Activated gamma-delta T cell (primary cell): Measurements from ENCODE around the gene TMBIM1.
"Not testable (repeated sequence)": the region's sequence is repeated elsewhere in the genome, so short reads cannot be mapped to it uniquely, and the experiment has no call there.

ENCODE experiments used
- DNase-seq: peaks from one replicate; lab custom pipeline; 2025; lab: John Stamatoyannopoulos, UW

The TMBIM1 gene

GRCh38 chr2:218318241-218318640 is 25.9 kb upstream of the TMBIM1 start:
- no peak for DNase-seq

GRCh38 chr2:218317835-218318234 is 25.5 kb upstream of the TMBIM1 start:
- no peak for DNase-seq

- no peak for DNase-seq
Observed at GRCh38 chr2:218317303-218317630, 25.0 kb upstream of the TMBIM1 start.

- no peak for DNase-seq
Observed at GRCh38 chr2:218315397-218315796, 23.1 kb upstream of the TMBIM1 start.

GRCh38 chr2:218314764-218315163 is 22.5 kb upstream of the TMBIM1 start:
- not testable (repeated sequence) for DNase-seq

GRCh38 chr2:218313356-218313755 is 21.1 kb upstream of the TMBIM1 start:
- DNase-seq, result no peak

- no peak for DNase-seq
Observed at GRCh38 chr2:218312267-218312756, 20.0 kb upstream of the TMBIM1 start.

GRCh38 chr2:218311541-218312266 is 19.4 kb upstream of the TMBIM1 start:
- DNase-seq, result not testable (repeated sequence)

- DNase-seq, result no peak
Observed at GRCh38 chr2:218310853-218311540, 18.7 kb upstream of the TMBIM1 start.

- DNase-seq, result no peak
Observed at GRCh38 chr2:218307415-218308090, 15.2 kb upstream of the TMBIM1 start.

GRCh38 chr2:218306184-218306920 is 14.0 kb upstream of the TMBIM1 start:
- no peak for DNase-seq

GRCh38 chr2:218305383-218305782 is 13.1 kb upstream of the TMBIM1 start:
- DNase-seq, result no peak

- no peak for DNase-seq
Observed at GRCh38 chr2:218301176-218301819, 9.0 kb upstream of the TMBIM1 start.

GRCh38 chr2:218300141-218300540 is 7.8 kb upstream of the TMBIM1 start:
- DNase-seq, result no peak

GRCh38 chr2:218298314-218298875 is 6.1 kb upstream of the TMBIM1 start:
- no peak for DNase-seq

- no peak for DNase-seq
Observed at GRCh38 chr2:218296847-218297246, 4.5 kb upstream of the TMBIM1 start.

- no peak for DNase-seq
Observed at GRCh38 chr2:218296200-218296599, 3.9 kb upstream of the TMBIM1 start.

GRCh38 chr2:218295029-218295428 is 2.7 kb upstream of the TMBIM1 start:
- DNase-seq, result no peak

- no peak for DNase-seq
Observed at GRCh38 chr2:218294430-218295022, 2.2 kb upstream of the TMBIM1 start.

GRCh38 chr2:218293715-218294429 is 1.6 kb upstream of the TMBIM1 start:
- DNase-seq, result no peak
